Umbilical cord (tissue), 2 donors: ENCODE measurements around the gene CCND1. TPM values are rescaled to one million over a fixed set of nuclear protein-coding genes. Genes with fewer than 3 reads are reported as not detected.

Experiments used
- DNase-seq: peaks from one replicate; pipeline ENCODE4 v3.0.0-alpha.2; 2015; ENCODE audit warnings: low spot score
- total RNA-seq: library from RNA; depleted of rRNA; stranded (reverse); fragments of >200 nt; gene quantifications from one replicate; pipeline ENCODE4 v1.2.3, GENCODE V29; 2014; ENCODE audit warnings: low replicate concordance; ENCODE audit not compliant: insufficient read depth

Gene CCND1
- total RNA-seq = 60.7 TPM

GRCh38 chr11:69640995-69641581, at the start of gene CCND1:
Gene CCND1 (plus strand): TSS chr11:69641156. CDS start chr11:69641314, 158 bp downstream.
- DNase-seq = peak; percentile 81

- no peak for DNase-seq
Measured at GRCh38 chr11:69592986-69593650, 47.8 kb upstream of the CCND1 start.

GRCh38 chr11:69593851-69594250, 47.1 kb upstream of the CCND1 start:
- DNase-seq = no peak

GRCh38 chr11:69594481-69594880, 46.5 kb upstream of the CCND1 start:
- DNase-seq = no peak

GRCh38 chr11:69595805-69596665, 44.9 kb upstream of the CCND1 start:
- no peak for DNase-seq

GRCh38 chr11:69598147-69598546, 42.8 kb upstream of the CCND1 start:
- DNase-seq = no peak

- peak; percentile 7 for DNase-seq
Measured at GRCh38 chr11:69599502-69599901, 41.5 kb upstream of the CCND1 start.

- no peak for DNase-seq
Measured at GRCh38 chr11:69600001-69600400, 41.0 kb upstream of the CCND1 start.

GRCh38 chr11:69601011-69601975, 39.7 kb upstream of the CCND1 start:
- no peak for DNase-seq

- DNase-seq = no peak
Measured at GRCh38 chr11:69603111-69603836, 37.7 kb upstream of the CCND1 start.

- DNase-seq = no peak
Measured at GRCh38 chr11:69604055-69604454, 36.9 kb upstream of the CCND1 start.

- no peak for DNase-seq
Measured at GRCh38 chr11:69605737-69606526, 35.0 kb upstream of the CCND1 start.

GRCh38 chr11:69609351-69609750, 31.6 kb upstream of the CCND1 start:
- no peak for DNase-seq

- DNase-seq = no peak
Measured at GRCh38 chr11:69611548-69612526, 29.1 kb upstream of the CCND1 start.

GRCh38 chr11:69613594-69613993, 27.4 kb upstream of the CCND1 start:
- DNase-seq = no peak

- no peak for DNase-seq
Measured at GRCh38 chr11:69614085-69614484, 26.9 kb upstream of the CCND1 start.

GRCh38 chr11:69615545-69616278, 25.2 kb upstream of the CCND1 start:
- no peak for DNase-seq

- no peak for DNase-seq
Measured at GRCh38 chr11:69617220-69617619, 23.7 kb upstream of the CCND1 start.
